Measurements from ENCODE around the gene TCP1. TPM values are rescaled to one million over a fixed set of nuclear protein-coding genes. Genes with fewer than 3 reads are reported as not detected.
"Not testable (repeated sequence)": the region's sequence is repeated elsewhere in the genome, so short reads cannot be mapped to it uniquely, and the experiment has no call there.

TCP1 gene
- total RNA-seq, 1 donor from 2014 or later, result 192 TPM

GRCh38 chr6:159828074-159828473 is 38.7 kb upstream of the TCP1 start:
- Mint-ChIP-seq H3K27me3 (ENCODE audit: low read depth) (no peaks in the 10 kb centered on the region), H3K9me3 (no peaks in the 10 kb centered on the region), H3K36me3 (no peaks in the 10 kb centered on the region), H3K4me3 (no peak overlapping the region), H3K4me1 (peaks cover 11% of the 10 kb centered on the region), H3K27ac (no peak overlapping the region)
- no peak for DNase-seq (ENCODE audit: low spot score in 2 of 2, unreplicated experiment in 2 of 2)
- no peak for TF ChIP-seq CTCF (IDR thresholded peaks at IDR 0.05; ENCODE audit: unreplicated experiment)

- Mint-ChIP-seq H3K27ac (no peak overlapping the region), H3K36me3 (no peaks in the 10 kb centered on the region), H3K9me3 (no peaks in the 10 kb centered on the region), H3K27me3 (ENCODE audit: low read depth) (no peaks in the 10 kb centered on the region), H3K4me3 (no peak overlapping the region), H3K4me1 (peaks cover 11% of the 10 kb centered on the region)
- no peak for TF ChIP-seq CTCF (IDR thresholded peaks at IDR 0.05; ENCODE audit: unreplicated experiment)
- no peak for DNase-seq (ENCODE audit: low spot score in 2 of 2, unreplicated experiment in 2 of 2)
Observed at GRCh38 chr6:159826968-159827647, 37.7 kb upstream of the TCP1 start.

- Mint-ChIP-seq H3K4me3 (no peak overlapping the region), H3K27ac (no peak overlapping the region), H3K36me3 (no peaks in the 10 kb centered on the region), H3K9me3 (no peaks in the 10 kb centered on the region), H3K4me1 (peaks cover 11% of the 10 kb centered on the region), H3K27me3 (ENCODE audit: low read depth) (no peaks in the 10 kb centered on the region)
- no peak for TF ChIP-seq CTCF (IDR thresholded peaks at IDR 0.05; ENCODE audit: unreplicated experiment)
- no peak for DNase-seq (ENCODE audit: low spot score in 2 of 2, unreplicated experiment in 2 of 2)
Observed at GRCh38 chr6:159826004-159826403, 36.6 kb upstream of the TCP1 start.

- not testable (repeated sequence) for H3K9me3 Mint-ChIP-seq
Observed at GRCh38 chr6:159824690-159825089, 35.3 kb upstream of the TCP1 start.

GRCh38 chr6:159823953-159824352 is 34.6 kb upstream of the TCP1 start:
- Mint-ChIP-seq H3K27ac (no peak overlapping the region), H3K4me3 (no peak overlapping the region), H3K27me3 (ENCODE audit: low read depth) (peaks cover 9% of the 10 kb centered on the region), H3K9me3 (no peaks in the 10 kb centered on the region), H3K36me3 (no peaks in the 10 kb centered on the region), H3K4me1 (peaks cover 6% of the 10 kb centered on the region)
- no peak for TF ChIP-seq CTCF (IDR thresholded peaks at IDR 0.05; ENCODE audit: unreplicated experiment)
- DNase-seq (ENCODE audit: low spot score in 2 of 2, unreplicated experiment in 2 of 2), result no peak

More at GRCh38 chr6:159824690-159825089, 35.3 kb upstream of the TCP1 start:
- H3K27me3 Mint-ChIP-seq (ENCODE audit: low read depth); H3K4me3 Mint-ChIP-seq; DNase-seq (ENCODE audit: low spot score in 2 of 2, unreplicated experiment in 2 of 2); H3K4me1 Mint-ChIP-seq; H3K27ac Mint-ChIP-seq; H3K36me3 Mint-ChIP-seq: not testable (repeated sequence)

- no peak for TF ChIP-seq CTCF (IDR thresholded peaks at IDR 0.05; ENCODE audit: unreplicated experiment)
- peaks cover 9% of the 10 kb centered on the region for H3K27me3 Mint-ChIP-seq (ENCODE audit: low read depth)
- no peaks in the 10 kb centered on the region for H3K36me3 Mint-ChIP-seq
- H3K27ac Mint-ChIP-seq, result no peak overlapping the region
- H3K4me1 Mint-ChIP-seq, result no peaks in the 10 kb centered on the region
- H3K4me3 Mint-ChIP-seq, result no peak overlapping the region
- no peaks in the 10 kb centered on the region for H3K9me3 Mint-ChIP-seq
- no peak for DNase-seq (ENCODE audit: low spot score in 2 of 2, unreplicated experiment in 2 of 2)
Observed at GRCh38 chr6:159821726-159822125, 32.3 kb upstream of the TCP1 start.

Measured in mesothelial cell of epicardium (in vitro differentiated cells).